ENCODE data around the gene P2RX2.

P2RX2 gene

DNA sequence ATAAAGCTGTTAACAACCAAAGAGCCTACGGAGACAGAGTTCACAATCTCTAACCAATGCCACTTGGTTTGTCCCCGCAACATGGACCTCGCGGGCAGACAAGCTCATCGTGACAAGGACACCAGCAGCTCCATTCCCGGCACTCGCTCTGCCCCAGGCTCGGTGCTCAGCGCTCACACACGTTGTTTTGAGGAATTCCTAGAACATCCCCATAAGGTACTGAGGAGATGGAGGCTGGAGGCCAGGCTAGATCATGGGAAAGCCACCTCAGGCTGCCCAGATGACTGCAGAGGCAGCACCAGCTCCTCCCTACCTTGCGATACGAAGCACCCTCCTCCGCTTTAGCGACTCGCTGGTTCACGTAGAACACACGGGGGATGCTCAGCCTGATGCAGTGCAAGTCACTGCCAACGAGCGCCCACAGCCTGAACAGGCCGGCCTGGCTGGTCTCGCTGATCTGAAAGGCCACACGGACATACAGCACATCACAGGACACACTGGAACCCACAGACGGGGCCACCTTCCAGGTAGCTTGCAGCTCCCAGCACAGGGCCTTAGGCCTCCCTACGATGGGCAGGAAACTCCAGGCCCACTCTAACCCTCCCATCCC lies 30.1 kb downstream of the P2RX2 start:
- peak overlapping the region; percentile 87 for H2BK5ac ChIP-seq (ENCODE audit: low read length)
- no peak overlapping the region for H3K4me3 ChIP-seq (ENCODE audit: low read length in 2 of 2)
- H3K14ac ChIP-seq (ENCODE audit: low read length): peak overlapping the region; percentile 38
- peaks cover 49 to 96% of the 10 kb centered on the region in 2 donors for H3K36me3 ChIP-seq (replicated peaks in 1 of 2; ENCODE audit: control insufficient read depth in 2 of 2, insufficient read depth in 2 of 2, low read length in 2 of 2)
- no peak overlapping the region for H4K91ac ChIP-seq (ENCODE audit: low read depth, low read length, poor library complexity)
- no peaks in the 10 kb centered on the region for H3K27me3 ChIP-seq (ENCODE audit: control insufficient read depth in 3 of 3, insufficient read depth in 3 of 3, low read depth in 1 of 3, low read length in 3 of 3)
- no peak overlapping the region for H2AK5ac ChIP-seq (ENCODE audit: low read depth, low read length)
- no peak overlapping the region for H3K4ac ChIP-seq (ENCODE audit: low read length)
- no peaks in the 10 kb centered on the region for H3K4me1 ChIP-seq (ENCODE audit: control insufficient read depth in 2 of 2, insufficient read depth in 1 of 2, low read depth in 1 of 2, low read length in 2 of 2)
- H2BK12ac ChIP-seq (ENCODE audit: low read length): peak overlapping the region; percentile 10
- H3K9ac ChIP-seq (ENCODE audit: low read depth, low read length, poor library complexity): peak overlapping the region; percentile 44
- H2BK120ac ChIP-seq (ENCODE audit: low read depth, low read length): no peak overlapping the region
- peaks cover 0 to 2% of the 10 kb centered on the region in 2 donors for H3K9me3 ChIP-seq (replicated peaks in 1 of 2; ENCODE audit: control insufficient read depth in 2 of 2, insufficient read depth in 1 of 2, low read depth in 1 of 2, low read length in 2 of 2)
- no CpG with 5 or more reads among the region's 24 CpGs for WGBS, 2 donors (ENCODE audit: extremely low coverage in 2 of 2, insufficient read length in 2 of 2, insufficient replicate concordance in 1 of 2)
- H3K18ac ChIP-seq (ENCODE audit: low read length): no peak overlapping the region
- no peaks in the 10 kb centered on the region for H3K79me1 ChIP-seq (ENCODE audit: low read depth, low read length)
- DNase-seq (ENCODE audit: low spot score): no peak
- peak overlapping the region; percentile 80 for H3K23ac ChIP-seq (ENCODE audit: low read depth, low read length, poor library complexity)
- no peak overlapping the region for H3K4me2 ChIP-seq (ENCODE audit: insufficient read depth, low read length, poor library complexity, severe bottlenecking)
- H2BK15ac ChIP-seq (ENCODE audit: low read length): no peak overlapping the region
- H4K8ac ChIP-seq (ENCODE audit: low read depth, low read length): peak overlapping the region; percentile 17
- H2AFZ ChIP-seq (ENCODE audit: low read length): no peak overlapping the region
- H3K27ac ChIP-seq (replicated peaks; ENCODE audit: low read length): no peak overlapping the region

DNA sequence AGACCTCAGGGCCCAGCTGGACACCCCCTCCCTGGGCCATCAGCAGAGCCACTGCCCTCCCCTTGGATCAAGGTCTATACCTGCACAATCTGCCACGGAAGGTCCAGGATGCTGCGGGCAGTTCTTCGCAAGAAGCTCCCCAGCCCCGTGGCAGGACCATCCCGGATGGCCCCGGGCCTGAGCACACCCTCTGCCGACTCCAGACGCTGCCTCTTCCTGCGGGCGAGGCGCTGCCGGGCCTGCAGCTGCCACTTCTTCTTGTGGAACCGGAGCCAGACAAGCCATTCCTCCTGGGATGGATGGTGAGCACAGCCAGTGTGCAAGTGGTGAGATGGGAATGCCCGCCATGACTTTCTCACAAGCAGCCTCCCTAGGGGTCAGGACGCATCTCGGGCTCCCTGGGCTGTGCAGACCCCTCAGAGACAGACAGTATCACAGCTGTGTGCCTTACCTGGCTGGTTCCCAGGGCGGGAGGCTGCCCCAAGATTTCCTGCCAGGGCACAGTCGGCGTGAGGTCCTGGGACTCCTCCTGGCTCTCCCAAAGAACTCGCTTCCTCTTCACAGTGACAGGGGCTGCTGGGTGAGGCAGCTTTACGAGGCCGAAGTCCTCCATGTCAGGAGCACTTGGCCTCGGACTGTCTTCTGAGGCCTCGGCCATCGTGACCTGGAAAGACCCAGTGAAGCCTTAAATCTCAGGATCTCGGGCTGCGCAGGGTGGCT lies 30.8 kb downstream of the P2RX2 start:
- H3K18ac ChIP-seq (ENCODE audit: low read length): no peak overlapping the region
- H2AFZ ChIP-seq (ENCODE audit: low read length): no peak overlapping the region
- H2BK12ac ChIP-seq (ENCODE audit: low read length): peak overlapping the region; percentile 10
- no peak overlapping the region for H2AK5ac ChIP-seq (ENCODE audit: low read depth, low read length)
- peak overlapping the region; percentile 38 for H3K14ac ChIP-seq (ENCODE audit: low read length)
- no peak overlapping the region for H4K91ac ChIP-seq (ENCODE audit: low read depth, low read length, poor library complexity)
- peak overlapping the region; percentile 17 for H4K8ac ChIP-seq (ENCODE audit: low read depth, low read length)
- peaks cover 0 to 2% of the 10 kb centered on the region in 2 donors for H3K9me3 ChIP-seq (replicated peaks in 1 of 2; ENCODE audit: control insufficient read depth in 2 of 2, insufficient read depth in 1 of 2, low read depth in 1 of 2, low read length in 2 of 2)
- no peaks in the 10 kb centered on the region for H3K4me1 ChIP-seq (ENCODE audit: control insufficient read depth in 2 of 2, insufficient read depth in 1 of 2, low read depth in 1 of 2, low read length in 2 of 2)
- no peak for DNase-seq (ENCODE audit: low spot score)
- H2BK5ac ChIP-seq (ENCODE audit: low read length): peak overlapping the region; percentile 87
- H3K36me3 ChIP-seq (replicated peaks in 1 of 2; ENCODE audit: control insufficient read depth in 2 of 2, insufficient read depth in 2 of 2, low read length in 2 of 2): peaks cover 45 to 96% of the 10 kb centered on the region in 2 donors
- H3K79me1 ChIP-seq (ENCODE audit: low read depth, low read length): no peaks in the 10 kb centered on the region
- WGBS, 2 donors (ENCODE audit: extremely low coverage in 2 of 2, insufficient read length in 2 of 2, insufficient replicate concordance in 1 of 2): no CpG with 5 or more reads among the region's 27 CpGs
- no peak overlapping the region for H3K4me2 ChIP-seq (ENCODE audit: insufficient read depth, low read length, poor library complexity, severe bottlenecking)
- no peak overlapping the region for H2BK15ac ChIP-seq (ENCODE audit: low read length)
- no peaks in the 10 kb centered on the region for H3K27me3 ChIP-seq (ENCODE audit: control insufficient read depth in 3 of 3, insufficient read depth in 3 of 3, low read depth in 1 of 3, low read length in 3 of 3)
- no peak overlapping the region for H2BK120ac ChIP-seq (ENCODE audit: low read depth, low read length)
- no peak overlapping the region for H3K23ac ChIP-seq (ENCODE audit: low read depth, low read length, poor library complexity)
- H3K27ac ChIP-seq (replicated peaks; ENCODE audit: low read length): no peak overlapping the region
- no peak overlapping the region for H3K9ac ChIP-seq (ENCODE audit: low read depth, low read length, poor library complexity)
- H3K4me3 ChIP-seq (ENCODE audit: low read length in 2 of 2): no peak overlapping the region
- H3K4ac ChIP-seq (ENCODE audit: low read length): no peak overlapping the region

DNA sequence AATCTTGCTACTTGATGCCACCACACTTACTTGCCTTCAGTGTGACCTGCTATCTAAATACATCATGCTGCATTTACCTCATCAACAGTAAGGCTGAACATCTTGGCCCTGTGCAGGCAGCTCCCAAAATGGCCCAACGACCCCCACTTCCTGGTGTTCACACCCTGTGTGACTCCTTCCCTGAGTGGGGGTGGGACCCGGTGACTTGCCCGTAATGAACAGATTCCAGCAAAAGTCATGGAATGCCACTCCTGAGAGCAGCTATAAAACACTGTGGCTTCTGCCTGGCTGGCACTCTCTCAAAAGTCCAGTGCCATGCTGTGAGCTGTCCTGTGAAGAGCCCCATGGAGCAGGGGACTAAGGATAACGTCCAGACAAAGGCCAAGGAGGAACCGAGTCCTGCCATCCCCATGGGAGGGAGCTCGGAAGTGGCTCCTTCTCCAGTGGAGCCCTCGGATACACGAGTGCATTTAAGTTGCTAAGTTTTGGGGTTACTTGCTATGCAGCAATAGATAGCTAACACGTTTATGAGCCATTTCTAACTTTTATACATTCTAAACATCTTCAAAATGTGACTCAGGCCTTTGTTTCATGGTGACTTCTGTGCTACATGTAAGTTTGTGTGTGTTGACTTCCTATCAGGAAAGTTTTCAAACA lies 33.0 kb downstream of the P2RX2 start:
- Histone ChIP-seq H3K4me1 (ENCODE audit: control insufficient read depth in 2 of 2, insufficient read depth in 1 of 2, low read depth in 1 of 2, low read length in 2 of 2) (no peaks in the 10 kb centered on the region), H2BK15ac (ENCODE audit: low read length) (no peak overlapping the region), H2BK12ac (ENCODE audit: low read length) (no peak overlapping the region), H3K9me3 (replicated peaks in 1 of 2; ENCODE audit: control insufficient read depth in 2 of 2, insufficient read depth in 1 of 2, low read depth in 1 of 2, low read length in 2 of 2) (peaks cover 0 to 2% of the 10 kb centered on the region in 2 donors), H4K91ac (ENCODE audit: low read depth, low read length, poor library complexity) (no peak overlapping the region), H2BK120ac (ENCODE audit: low read depth, low read length) (no peak overlapping the region), H3K4me2 (ENCODE audit: insufficient read depth, low read length, poor library complexity, severe bottlenecking) (no peak overlapping the region), H3K79me1 (ENCODE audit: low read depth, low read length) (no peaks in the 10 kb centered on the region), H3K36me3 (replicated peaks in 1 of 2; ENCODE audit: control insufficient read depth in 2 of 2, insufficient read depth in 2 of 2, low read length in 2 of 2) (peaks cover 44 to 99% of the 10 kb centered on the region in 2 donors), H2AK5ac (ENCODE audit: low read depth, low read length) (no peak overlapping the region), H3K23ac (ENCODE audit: low read depth, low read length, poor library complexity) (no peak overlapping the region), H2AFZ (ENCODE audit: low read length) (no peak overlapping the region), H4K8ac (ENCODE audit: low read depth, low read length) (no peak overlapping the region), H3K4ac (ENCODE audit: low read length) (no peak overlapping the region), H3K27me3 (ENCODE audit: control insufficient read depth in 3 of 3, insufficient read depth in 3 of 3, low read depth in 1 of 3, low read length in 3 of 3) (no peaks in the 10 kb centered on the region), H3K9ac (ENCODE audit: low read depth, low read length, poor library complexity) (peak overlapping the region; percentile 24), H3K14ac (ENCODE audit: low read length) (no peak overlapping the region), H3K27ac (replicated peaks; ENCODE audit: low read length) (no peak overlapping the region), H3K4me3 (ENCODE audit: low read length in 2 of 2) (no peak overlapping the region), H3K18ac (ENCODE audit: low read length) (no peak overlapping the region), H2BK5ac (ENCODE audit: low read length) (no peak overlapping the region)
- no CpG with 5 or more reads among the region's 9 CpGs for WGBS, 2 donors (ENCODE audit: extremely low coverage in 2 of 2, insufficient read length in 2 of 2, insufficient replicate concordance in 1 of 2)
- no peak for DNase-seq (ENCODE audit: low spot score)
